Ramos (cell line): ENCODE measurements around the gene SCMH1.

ENCODE experiments used
- in situ Hi-C: fragments of 300-500 bp; cut with MboI; formaldehyde crosslinking; loops from one replicate; pipeline ENCODE4 v1.14.3; 2022; ENCODE audit warnings: low sequenced_read_pairs; ENCODE audit not compliant: unreplicated experiment

The SCMH1 gene

DNA sequence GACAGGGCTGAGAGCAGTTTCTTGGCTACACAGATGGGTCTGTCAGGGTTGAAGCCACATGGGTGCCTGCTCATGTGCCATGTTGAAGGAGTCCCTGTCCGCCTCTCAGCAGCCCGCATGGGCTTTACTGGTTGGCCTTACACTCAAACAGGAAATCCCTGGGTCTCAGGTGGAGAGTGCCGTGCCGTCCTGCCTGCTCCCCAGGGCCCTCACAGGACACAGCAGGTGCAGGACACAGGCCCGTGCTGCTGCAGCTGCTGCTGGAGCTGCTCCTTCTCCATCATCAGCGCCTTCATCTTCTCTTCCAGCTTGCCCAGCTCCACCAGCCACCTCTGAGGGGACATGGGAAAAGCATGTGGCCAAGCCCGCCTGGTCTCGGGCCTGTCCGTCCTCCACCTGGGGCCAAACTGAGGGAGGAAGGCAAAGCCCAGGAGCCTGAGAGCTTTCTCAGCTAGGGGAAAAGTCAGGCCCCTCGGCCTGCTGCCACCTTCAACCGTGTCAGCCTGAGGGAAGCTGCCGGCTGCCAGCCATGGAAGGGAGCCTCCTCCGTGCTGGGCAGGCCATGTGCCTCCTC is 226.1 kb downstream of the SCMH1 start:
- in situ Hi-C loops = no loop called here

DNA sequence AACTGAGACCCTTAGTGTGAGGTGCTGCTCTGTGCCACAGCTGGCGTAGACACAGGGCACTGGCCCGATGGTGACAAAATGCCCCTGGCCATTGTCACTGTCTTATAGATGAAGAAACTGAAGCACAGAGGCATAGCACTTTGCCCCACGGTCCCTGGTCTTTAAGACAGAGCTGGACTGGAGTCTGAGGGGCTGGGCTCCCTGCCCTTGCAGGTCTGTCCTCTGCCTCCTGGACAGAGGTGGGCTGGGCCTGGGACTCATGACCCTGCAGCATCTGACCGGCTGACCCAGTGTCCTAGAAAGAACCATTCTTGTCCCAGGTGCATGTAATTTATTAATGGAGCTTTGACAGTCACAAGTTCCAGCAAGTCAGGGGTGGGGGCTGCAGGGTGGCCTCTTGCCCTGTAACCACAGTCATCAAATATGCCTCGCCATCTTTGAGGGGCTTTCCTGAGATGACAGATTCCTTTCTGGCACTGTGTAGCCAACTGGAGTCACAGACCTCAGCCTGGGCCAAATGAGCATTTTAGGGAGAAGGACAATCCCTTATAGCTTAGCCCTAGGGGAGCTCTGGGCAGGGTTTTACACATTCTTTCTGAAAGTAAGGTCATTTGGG is 226.7 kb downstream of the SCMH1 start:
- in situ Hi-C loops = no loop called here

- in situ Hi-C loops = no loop called here
These were observed 227.2 kb downstream of the SCMH1 start for GRCh38 chr1:41014871-41015270.

DNA sequence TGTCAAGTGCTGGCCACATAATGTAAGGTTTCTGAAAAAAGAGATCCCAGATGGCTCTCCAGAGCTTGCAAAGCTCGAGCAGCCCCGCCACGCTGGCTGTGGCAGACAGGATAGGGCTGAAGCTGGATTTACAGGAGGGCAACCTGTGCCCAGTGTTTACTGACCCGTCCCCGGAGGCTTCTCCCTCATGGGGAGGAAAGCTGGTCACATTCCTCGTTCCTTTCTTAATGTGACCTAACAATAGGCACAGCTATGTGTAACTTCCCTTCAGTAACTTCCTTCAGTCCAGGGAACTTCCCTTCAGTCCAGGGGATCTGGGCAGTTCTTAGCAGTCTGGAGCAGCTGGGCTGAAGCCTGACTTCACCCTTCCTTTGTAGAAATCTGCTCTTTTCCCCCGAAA is 228.3 kb downstream of the SCMH1 start:
- in situ Hi-C loops = no loop called here

- in situ Hi-C loops = no loop called here
These were observed 229.1 kb downstream of the SCMH1 start for GRCh38 chr1:41013024-41013423.

- in situ Hi-C loops = no loop called here
These were observed 231.8 kb downstream of the SCMH1 start for GRCh38 chr1:41010345-41010744.

DNA sequence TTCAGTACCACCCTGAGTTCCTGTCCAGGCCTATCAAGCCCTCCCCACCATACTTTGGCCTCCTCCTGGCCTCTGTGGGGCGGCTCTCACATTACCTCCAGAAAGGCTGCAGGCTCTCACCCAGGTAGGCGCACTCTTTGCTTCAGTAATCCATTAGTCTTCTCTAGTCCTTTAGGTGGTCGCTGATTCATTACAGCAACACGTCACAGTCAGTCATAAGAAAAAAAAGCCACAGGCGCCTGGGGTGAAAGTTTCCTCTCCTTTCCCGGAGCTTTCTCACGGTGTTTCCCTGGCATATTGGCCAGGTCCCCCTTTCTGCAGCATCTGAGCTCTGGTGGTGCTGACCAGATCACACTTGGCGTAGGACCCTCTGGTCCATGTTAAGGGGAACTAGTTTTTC is 232.6 kb downstream of the SCMH1 start:
- in situ Hi-C loops = no loop called here

- in situ Hi-C loops = no loop called here
These were observed 234.9 kb downstream of the SCMH1 start for GRCh38 chr1:41006942-41007865.

DNA sequence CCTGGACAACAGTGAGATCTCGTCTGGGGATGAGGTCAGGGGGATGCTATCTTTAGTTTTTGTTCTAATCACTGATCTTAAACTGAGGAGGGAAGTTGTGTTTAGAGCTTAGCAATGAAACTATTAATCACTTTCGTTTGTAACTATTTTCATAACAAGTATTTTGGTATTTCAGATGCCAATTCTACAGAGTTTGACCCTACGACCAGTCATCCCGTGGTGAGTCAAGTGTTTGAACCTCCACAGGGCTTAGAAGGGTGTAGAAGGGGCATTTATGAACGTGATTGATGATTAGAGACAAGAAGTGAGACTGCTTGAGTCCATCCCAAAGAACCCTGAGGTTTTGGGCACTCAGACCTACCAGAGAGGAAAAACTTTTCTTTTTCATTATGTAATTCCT is 236.2 kb downstream of the SCMH1 start:
- in situ Hi-C loops = no loop called here

DNA sequence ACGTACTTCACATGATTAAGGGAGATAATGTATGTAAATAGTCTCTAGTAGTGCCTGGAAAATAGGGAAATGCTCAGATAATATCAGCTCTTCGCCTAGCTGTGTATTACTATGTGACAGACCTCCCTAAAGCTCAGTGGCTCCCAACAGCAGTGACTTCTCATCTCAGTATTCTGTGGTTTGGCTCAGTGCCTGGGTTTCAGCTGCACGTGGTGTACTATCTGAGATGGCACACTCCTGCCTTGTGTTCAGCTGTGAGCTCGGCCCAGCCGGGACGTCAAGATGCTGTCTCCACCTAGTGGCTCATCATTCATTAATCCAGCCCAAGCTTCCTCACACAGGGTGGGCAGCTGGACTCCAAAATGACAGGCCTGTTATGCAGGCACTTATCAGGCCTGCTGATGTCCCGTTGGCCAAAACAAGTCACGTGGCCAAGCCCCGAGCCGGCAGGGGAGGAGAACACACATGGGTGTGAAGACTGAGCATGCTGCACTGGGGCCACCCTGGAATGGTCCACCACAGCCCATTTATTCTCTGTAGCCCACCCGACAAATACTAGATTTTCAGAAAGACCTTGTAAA is 238.4 kb downstream of the SCMH1 start:
- in situ Hi-C loops = no loop called here

DNA sequence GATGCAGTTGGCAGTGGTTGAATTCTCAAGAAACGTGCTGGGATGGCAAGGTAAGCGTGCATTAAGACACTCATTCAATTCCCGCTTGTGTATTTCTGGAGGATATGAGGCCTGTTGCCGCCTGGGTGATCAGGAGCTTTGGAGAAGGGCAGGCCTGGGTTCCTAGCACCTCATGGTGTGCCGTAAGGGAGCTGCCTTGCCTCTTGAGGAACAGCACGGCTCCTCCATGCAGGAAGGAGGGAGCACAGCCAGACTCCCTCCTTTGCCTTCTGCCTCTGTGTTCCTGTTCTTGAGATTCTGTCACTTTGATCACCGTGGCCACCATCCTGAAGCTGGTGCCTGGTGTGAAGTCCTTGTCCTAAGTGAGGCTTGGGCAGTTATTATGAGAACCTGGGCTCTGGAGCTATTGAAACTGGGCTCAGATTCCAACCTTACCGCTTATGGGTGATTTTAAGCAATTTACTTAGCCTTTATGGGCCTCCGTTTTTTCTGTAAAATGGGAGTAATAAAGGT is 238.9 kb downstream of the SCMH1 start:
- in situ Hi-C loops = no loop called here

DNA sequence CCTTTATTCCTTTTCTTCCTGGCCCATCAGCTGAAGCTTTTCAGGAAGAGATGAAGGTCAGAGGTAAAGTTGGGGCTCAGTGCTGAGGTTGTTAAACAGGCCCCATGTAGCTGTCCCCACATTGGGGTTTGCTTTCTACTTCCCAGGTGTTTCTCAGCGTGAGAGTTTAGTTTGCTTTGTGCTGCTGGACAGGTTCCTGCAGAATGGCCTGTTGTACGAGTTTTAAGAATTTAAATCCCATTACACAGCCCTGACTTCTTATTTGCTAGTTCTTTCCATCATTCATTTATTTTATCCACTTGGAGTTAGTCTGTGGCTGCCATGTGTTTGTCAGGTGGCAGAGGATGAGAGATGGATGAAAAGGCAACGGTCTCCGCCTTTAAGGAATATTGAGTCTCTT is 243.4 kb downstream of the SCMH1 start:
- in situ Hi-C loops = no loop called here

- in situ Hi-C loops = no loop called here
These were observed 245.0 kb downstream of the SCMH1 start for GRCh38 chr1:40997096-40997495.

DNA sequence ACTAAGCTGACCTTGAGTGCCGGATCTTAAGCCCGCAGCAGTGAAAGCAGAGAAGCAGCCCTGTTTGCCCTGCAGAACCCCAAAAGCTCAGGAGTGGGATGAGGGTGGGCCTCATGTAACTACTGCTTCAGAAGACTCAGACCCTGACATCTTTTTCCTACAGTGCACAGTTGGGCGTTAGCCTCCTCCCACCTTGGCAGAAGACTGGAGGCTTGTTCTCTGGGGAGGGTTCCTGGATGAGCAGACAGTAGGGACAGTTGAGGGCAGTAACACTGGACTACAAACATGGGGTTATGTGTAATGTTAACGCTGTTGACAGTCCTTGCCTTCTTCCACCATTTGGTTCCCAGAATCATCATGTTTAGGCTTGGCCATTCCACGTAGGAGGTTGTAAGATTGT is 253.0 kb downstream of the SCMH1 start:
- in situ Hi-C loops = no loop called here

GRCh38 chr1:40988280-40988679 is 253.8 kb downstream of the SCMH1 start:
- in situ Hi-C loops = no loop called here

DNA sequence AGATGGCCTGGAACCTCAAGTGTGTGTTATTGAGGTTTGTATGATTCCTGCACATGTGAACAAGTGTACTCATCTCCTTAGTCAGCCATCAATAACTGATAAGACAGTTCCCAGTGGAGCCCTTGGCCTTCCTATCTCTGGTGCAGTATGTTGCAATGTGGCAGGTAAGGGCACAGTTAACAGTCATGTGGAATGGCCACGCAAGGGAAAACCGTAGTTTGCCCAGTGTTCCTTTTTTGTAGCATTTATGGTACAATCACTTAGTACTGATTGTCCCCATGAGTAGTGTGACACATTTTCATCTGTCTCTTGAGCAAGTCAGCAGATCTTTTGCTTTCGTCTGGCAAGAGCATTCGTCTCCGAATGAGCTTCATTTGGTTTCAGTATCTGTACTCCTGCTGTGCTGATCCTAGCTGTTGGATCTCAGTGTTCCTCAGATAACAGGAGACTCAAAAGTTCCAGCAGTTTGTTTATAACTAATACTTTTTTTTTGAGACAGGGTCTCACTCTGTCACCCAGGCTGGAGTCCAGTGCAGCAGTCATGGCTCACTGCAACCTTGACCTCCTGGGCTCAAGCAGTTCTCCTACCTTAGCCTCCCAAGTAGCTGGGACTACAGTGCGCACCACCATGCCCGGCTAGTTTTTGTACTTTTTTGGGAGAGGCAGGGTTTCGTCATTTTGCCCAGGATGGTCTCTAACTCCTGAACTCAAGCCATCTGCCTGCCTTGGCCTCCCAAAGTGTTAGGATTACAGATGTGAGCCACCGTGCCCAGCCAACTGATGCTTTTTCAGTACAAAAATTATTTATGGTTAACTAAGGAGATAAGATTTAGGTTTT is 254.4 kb downstream of the SCMH1 start:
- in situ Hi-C loops = no loop called here

DNA sequence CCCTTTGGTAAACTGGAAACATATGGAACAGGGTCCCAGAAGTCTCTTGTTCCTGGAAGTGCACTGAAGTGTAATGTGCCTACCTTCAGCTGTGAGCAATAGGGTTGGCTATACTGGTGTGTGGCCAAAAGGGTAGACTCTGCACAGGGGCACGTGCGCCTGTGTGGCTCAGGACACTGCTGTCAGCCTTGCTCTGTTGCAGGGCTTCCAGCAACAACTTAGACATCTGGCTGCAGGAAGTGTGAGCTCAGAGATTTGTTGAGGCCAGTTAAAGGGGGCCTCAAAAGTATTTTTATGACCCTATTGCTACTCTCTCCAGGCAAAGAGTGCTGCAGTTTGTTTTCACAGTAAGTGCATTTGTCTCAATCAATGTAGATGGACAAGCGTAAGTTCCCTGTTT is 255.2 kb downstream of the SCMH1 start:
- in situ Hi-C loops = no loop called here

DNA sequence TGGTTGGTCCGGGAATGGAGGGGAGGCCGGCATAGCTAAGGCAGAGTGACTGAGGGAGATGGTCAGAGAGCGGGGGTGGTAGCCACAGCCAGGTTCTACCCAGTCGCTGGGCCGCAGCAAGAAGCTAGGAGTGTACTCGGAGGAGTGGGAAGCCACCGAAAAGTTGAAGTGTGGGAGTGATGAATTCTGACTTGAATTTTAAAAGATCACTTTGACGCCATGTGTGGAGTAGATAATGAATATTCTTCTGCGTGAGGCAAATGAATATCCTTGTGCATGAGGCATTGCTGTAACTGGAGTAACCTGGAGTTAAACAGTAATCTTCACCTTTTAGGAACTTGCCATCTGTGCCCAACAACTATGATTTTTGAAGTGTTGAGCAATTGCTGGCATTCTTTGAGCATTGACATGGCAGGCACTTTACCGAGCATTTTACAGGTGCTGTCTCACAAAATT is 255.8 kb downstream of the SCMH1 start:
- in situ Hi-C loops = no loop called here

DNA sequence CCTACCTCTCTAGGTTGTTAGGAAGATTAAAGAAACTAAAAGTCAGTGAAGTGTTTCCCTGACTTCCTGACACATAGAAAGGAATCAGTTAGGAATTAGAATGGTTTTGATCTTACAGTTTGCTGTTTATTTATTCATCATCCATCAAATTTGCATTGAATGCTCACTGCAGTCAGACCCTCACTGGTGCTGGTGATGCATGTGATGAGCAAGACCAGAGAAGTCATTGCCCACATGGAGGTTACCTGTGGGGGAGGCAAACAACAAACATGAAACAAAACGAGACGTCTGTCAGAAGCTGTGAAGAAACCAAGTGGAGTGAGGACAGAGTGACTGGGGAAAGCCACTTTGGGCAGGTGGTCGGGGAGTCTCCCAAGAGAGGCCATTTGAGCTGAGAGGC is 256.2 kb downstream of the SCMH1 start:
- in situ Hi-C loops = no loop called here

GRCh38 chr1:40985161-40985560 is 256.9 kb downstream of the SCMH1 start:
- in situ Hi-C loops = no loop called here
